CD4-positive, alpha-beta T cell treated with Interferon gamma for 1 hour (primary cell): ENCODE measurements around the gene ROPN1L.
A peak's percentile ranks its signal among the peaks of the same experiment; 100 is the strongest.
"Not testable (repeated sequence)": the region's sequence is repeated elsewhere in the genome, so short reads cannot be mapped to it uniquely, and the experiment has no call there.

Experiments used
- DNase-seq: peaks from one replicate; pipeline ENCODE4 v3.0.0-alpha.2; 2020

ROPN1L gene

GRCh38 chr5:10441083-10441991 is at the start of gene ROPN1L:
Gene ROPN1L, plus strand, starts transcription at chr5:10441879. Its CDS starts 289 bp downstream, at chr5:10442168.
- DNase-seq: peak; percentile 81

- DNase-seq: not testable (repeated sequence)
These were observed 48.9 kb upstream of the ROPN1L start for GRCh38 chr5:10392567-10393328.

GRCh38 chr5:10393491-10393890 is 48.2 kb upstream of the ROPN1L start:
- DNase-seq: no peak

- no peak for DNase-seq
These were observed 45.1 kb upstream of the ROPN1L start for GRCh38 chr5:10396552-10396951.

- no peak for DNase-seq
These were observed 41.8 kb upstream of the ROPN1L start for GRCh38 chr5:10399839-10400238.

- no peak for DNase-seq
These were observed 41.3 kb upstream of the ROPN1L start for GRCh38 chr5:10400411-10400810.

- DNase-seq: no peak
These were observed 40.8 kb upstream of the ROPN1L start for GRCh38 chr5:10400831-10401230.

GRCh38 chr5:10401498-10401897 is 40.2 kb upstream of the ROPN1L start:
- no peak for DNase-seq

GRCh38 chr5:10403829-10404228 is 37.9 kb upstream of the ROPN1L start:
- no peak for DNase-seq

- DNase-seq: no peak
These were observed 35.0 kb upstream of the ROPN1L start for GRCh38 chr5:10406651-10407050.

- DNase-seq: no peak
These were observed 32.2 kb upstream of the ROPN1L start for GRCh38 chr5:10409504-10409903.

- DNase-seq: no peak
These were observed 31.0 kb upstream of the ROPN1L start for GRCh38 chr5:10410662-10411061.

- DNase-seq: no peak
These were observed 30.3 kb upstream of the ROPN1L start for GRCh38 chr5:10411336-10411735.

- DNase-seq: no peak
These were observed 24.8 kb upstream of the ROPN1L start for GRCh38 chr5:10416868-10417267.

GRCh38 chr5:10418654-10419345 is 22.9 kb upstream of the ROPN1L start:
- DNase-seq: no peak

GRCh38 chr5:10420468-10420867 is 21.2 kb upstream of the ROPN1L start:
- DNase-seq: no peak

GRCh38 chr5:10420932-10421331 is 20.7 kb upstream of the ROPN1L start:
- DNase-seq: no peak

- no peak for DNase-seq
These were observed 19.6 kb upstream of the ROPN1L start for GRCh38 chr5:10421896-10422691.

- no peak for DNase-seq
These were observed 18.7 kb upstream of the ROPN1L start for GRCh38 chr5:10423022-10423421.

- DNase-seq: no peak
These were observed 17.5 kb upstream of the ROPN1L start for GRCh38 chr5:10424124-10424731.

GRCh38 chr5:10427201-10427600 is 14.5 kb upstream of the ROPN1L start:
- no peak for DNase-seq

- no peak for DNase-seq
These were observed 13.7 kb upstream of the ROPN1L start for GRCh38 chr5:10427978-10428377.
